Brain microvascular endothelial cell (primary cell): ENCODE data around the gene SEC23A.

Source experiments
- DNase-seq: peaks from one replicate; pipeline ENCODE4 v3.0.0-alpha.2; 2020
- H3K27ac ChIP-seq: fragments of 250-450 bp; sonication (Bioruptor Pico); 2 replicates; pipeline ENCODE4 v1.5.1; 2020; ENCODE audit warnings: mild to moderate bottlenecking, moderate library complexity
- H3K27me3 ChIP-seq: fragments of 250-450 bp; sonication (Bioruptor Pico); replicated peaks from 2 replicates; pipeline ENCODE4 v1.5.1; 2020; ENCODE audit warnings: mild to moderate bottlenecking
- H3K36me3 ChIP-seq: fragments of 250-450 bp; sonication (Bioruptor Pico); replicated peaks from 2 replicates; pipeline ENCODE4 v1.5.1; 2020; ENCODE audit warnings: mild to moderate bottlenecking
- H3K4me3 ChIP-seq: 2 replicates; pipeline ENCODE4 v1.5.1; 2011; ENCODE audit warnings: low read depth, mild to moderate bottlenecking, control low read depth, low read length, moderate library complexity
- CTCF ChIP-seq: IDR thresholded peaks from 2 replicates; pipeline ENCODE4 v1.5.1; 2011; ENCODE audit warnings: low read depth, mild to moderate bottlenecking, moderate library complexity, low read length, control low read depth, inconsistent platforms; ENCODE audit errors: missing control alignments
- in situ Hi-C: cut with HindIII; loops from 2 replicates; pipeline ENCODE4 v1.10.0; 2017; ENCODE audit warnings: low sequenced_read_pairs, low pct_ligation_motif_present

Gene SEC23A

GRCh38 chr14:39035336-39035735 is 67.7 kb downstream of the SEC23A start:
- no peak for DNase-seq
- Histone ChIP-seq H3K27me3 (no peaks in the 10 kb centered on the region), H3K36me3 (peaks cover 63% of the 10 kb centered on the region), H3K27ac (no peak overlapping the region), H3K4me3 (no peak overlapping the region)
- in situ Hi-C loops, result no loop called here
- no peak for TF ChIP-seq CTCF

GRCh38 chr14:39034481-39035296 is 68.3 kb downstream of the SEC23A start:
- H3K4me3 ChIP-seq, result no peak overlapping the region
- DNase-seq, result no peak
- in situ Hi-C loops, result no loop called here
- H3K27ac ChIP-seq, result no peak overlapping the region
- peaks cover 66% of the 10 kb centered on the region for H3K36me3 ChIP-seq
- no peaks in the 10 kb centered on the region for H3K27me3 ChIP-seq
- peak; percentile 67 for TF ChIP-seq CTCF

- DNase-seq, result peak; percentile 35
- TF ChIP-seq CTCF, result no peak
- H3K4me3 ChIP-seq, result no peak overlapping the region
- in situ Hi-C loops, result no loop called here
- H3K36me3 ChIP-seq, result peaks cover 68% of the 10 kb centered on the region
- no peak overlapping the region for H3K27ac ChIP-seq
- H3K27me3 ChIP-seq, result no peaks in the 10 kb centered on the region
Measured at GRCh38 chr14:39033371-39033770, 69.7 kb downstream of the SEC23A start.

GRCh38 chr14:39030209-39030608 is 72.8 kb downstream of the SEC23A start:
- no peaks in the 10 kb centered on the region for H3K27me3 ChIP-seq
- no peak overlapping the region for H3K4me3 ChIP-seq
- in situ Hi-C loops, result no loop called here
- H3K36me3 ChIP-seq, result peaks cover 42% of the 10 kb centered on the region
- no peak for DNase-seq
- TF ChIP-seq CTCF, result no peak
- no peak overlapping the region for H3K27ac ChIP-seq

- Histone ChIP-seq H3K4me3 (no peak overlapping the region), H3K27ac (no peak overlapping the region), H3K36me3 (peaks cover 42% of the 10 kb centered on the region), H3K27me3 (no peaks in the 10 kb centered on the region)
- TF ChIP-seq CTCF, result no peak
- in situ Hi-C loops, result no loop called here
- no peak for DNase-seq
Measured at GRCh38 chr14:39029789-39030188, 73.2 kb downstream of the SEC23A start.

GRCh38 chr14:39028620-39029019 is 74.4 kb downstream of the SEC23A start:
- TF ChIP-seq CTCF, result no peak
- Histone ChIP-seq H3K27ac (no peak overlapping the region), H3K36me3 (peaks cover 42% of the 10 kb centered on the region), H3K4me3 (no peak overlapping the region), H3K27me3 (no peaks in the 10 kb centered on the region)
- no peak for DNase-seq
- in situ Hi-C loops, result no loop called here
